HL-60 (cell line): ENCODE measurements around the gene AOPEP.

Experiments
- DNase-seq, 2 experiments: peaks; one replicate each; pipeline ENCODE4 v3.0.0-alpha.2; 2010 to 2020; ENCODE audit warnings: low read depth in 1 of 2, low spot score in 1 of 2
- H3K27ac ChIP-seq: fragments of 250-450 bp; sonication (Bioruptor Pico); replicated peaks from 2 replicates; pipeline ENCODE4 v1.5.1; 2020; ENCODE audit warnings: mild to moderate bottlenecking, moderate library complexity
- H3K27me3 ChIP-seq: fragments of 250-450 bp; sonication (Bioruptor Pico); 2 replicates; pipeline ENCODE4 v1.5.1; 2021; ENCODE audit warnings: mild to moderate bottlenecking, moderate library complexity; ENCODE audit not compliant: insufficient read depth, poor library complexity, severe bottlenecking
- H3K4me3 ChIP-seq: replicated peaks from 2 replicates; pipeline ENCODE4 v1.5.1; 2011; ENCODE audit warnings: mild to moderate bottlenecking, control low read depth, low read length; ENCODE audit not compliant: insufficient read depth
- GABPA ChIP-seq: IDR thresholded peaks from 2 replicates; pipeline ENCODE4 v1.6.1; 2012; ENCODE audit warnings: low read depth
- POLR2AphosphoS5 ChIP-seq: IDR thresholded peaks from 2 replicates; pipeline ENCODE4 v1.6.1; 2012; ENCODE audit warnings: low read depth
- SPI1 ChIP-seq: IDR thresholded peaks from 2 replicates; pipeline ENCODE4 v1.6.1; 2012; ENCODE audit warnings: low read depth, mild to moderate bottlenecking, borderline replicate concordance
- TF ChIP-seq, protein P1 (sequence below): IDR thresholded peaks from one replicate; pipeline ENCODE4 v1.5.1; 2011; ENCODE audit warnings: low read length, control low read depth, inconsistent platforms; ENCODE audit not compliant: insufficient read depth
- TF ChIP-seq, protein P2 (sequence below): IDR thresholded peaks from 2 replicates; pipeline ENCODE4 v1.6.1; 2012; ENCODE audit warnings: low read depth; ENCODE audit not compliant: insufficient replicate concordance

The AOPEP gene

GRCh38 chr9:94697972-94698581 lies 28.4 kb upstream of the AOPEP start:
- TF ChIP-seq, protein P1, sequence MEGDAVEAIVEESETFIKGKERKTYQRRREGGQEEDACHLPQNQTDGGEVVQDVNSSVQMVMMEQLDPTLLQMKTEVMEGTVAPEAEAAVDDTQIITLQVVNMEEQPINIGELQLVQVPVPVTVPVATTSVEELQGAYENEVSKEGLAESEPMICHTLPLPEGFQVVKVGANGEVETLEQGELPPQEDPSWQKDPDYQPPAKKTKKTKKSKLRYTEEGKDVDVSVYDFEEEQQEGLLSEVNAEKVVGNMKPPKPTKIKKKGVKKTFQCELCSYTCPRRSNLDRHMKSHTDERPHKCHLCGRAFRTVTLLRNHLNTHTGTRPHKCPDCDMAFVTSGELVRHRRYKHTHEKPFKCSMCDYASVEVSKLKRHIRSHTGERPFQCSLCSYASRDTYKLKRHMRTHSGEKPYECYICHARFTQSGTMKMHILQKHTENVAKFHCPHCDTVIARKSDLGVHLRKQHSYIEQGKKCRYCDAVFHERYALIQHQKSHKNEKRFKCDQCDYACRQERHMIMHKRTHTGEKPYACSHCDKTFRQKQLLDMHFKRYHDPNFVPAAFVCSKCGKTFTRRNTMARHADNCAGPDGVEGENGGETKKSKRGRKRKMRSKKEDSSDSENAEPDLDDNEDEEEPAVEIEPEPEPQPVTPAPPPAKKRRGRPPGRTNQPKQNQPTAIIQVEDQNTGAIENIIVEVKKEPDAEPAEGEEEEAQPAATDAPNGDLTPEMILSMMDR: no peak
- TF ChIP-seq GABPA: no peak
- TF ChIP-seq, protein P2, sequence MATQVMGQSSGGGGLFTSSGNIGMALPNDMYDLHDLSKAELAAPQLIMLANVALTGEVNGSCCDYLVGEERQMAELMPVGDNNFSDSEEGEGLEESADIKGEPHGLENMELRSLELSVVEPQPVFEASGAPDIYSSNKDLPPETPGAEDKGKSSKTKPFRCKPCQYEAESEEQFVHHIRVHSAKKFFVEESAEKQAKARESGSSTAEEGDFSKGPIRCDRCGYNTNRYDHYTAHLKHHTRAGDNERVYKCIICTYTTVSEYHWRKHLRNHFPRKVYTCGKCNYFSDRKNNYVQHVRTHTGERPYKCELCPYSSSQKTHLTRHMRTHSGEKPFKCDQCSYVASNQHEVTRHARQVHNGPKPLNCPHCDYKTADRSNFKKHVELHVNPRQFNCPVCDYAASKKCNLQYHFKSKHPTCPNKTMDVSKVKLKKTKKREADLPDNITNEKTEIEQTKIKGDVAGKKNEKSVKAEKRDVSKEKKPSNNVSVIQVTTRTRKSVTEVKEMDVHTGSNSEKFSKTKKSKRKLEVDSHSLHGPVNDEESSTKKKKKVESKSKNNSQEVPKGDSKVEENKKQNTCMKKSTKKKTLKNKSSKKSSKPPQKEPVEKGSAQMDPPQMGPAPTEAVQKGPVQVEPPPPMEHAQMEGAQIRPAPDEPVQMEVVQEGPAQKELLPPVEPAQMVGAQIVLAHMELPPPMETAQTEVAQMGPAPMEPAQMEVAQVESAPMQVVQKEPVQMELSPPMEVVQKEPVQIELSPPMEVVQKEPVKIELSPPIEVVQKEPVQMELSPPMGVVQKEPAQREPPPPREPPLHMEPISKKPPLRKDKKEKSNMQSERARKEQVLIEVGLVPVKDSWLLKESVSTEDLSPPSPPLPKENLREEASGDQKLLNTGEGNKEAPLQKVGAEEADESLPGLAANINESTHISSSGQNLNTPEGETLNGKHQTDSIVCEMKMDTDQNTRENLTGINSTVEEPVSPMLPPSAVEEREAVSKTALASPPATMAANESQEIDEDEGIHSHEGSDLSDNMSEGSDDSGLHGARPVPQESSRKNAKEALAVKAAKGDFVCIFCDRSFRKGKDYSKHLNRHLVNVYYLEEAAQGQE: no peak
- TF ChIP-seq SPI1: no peak
- no peak for TF ChIP-seq POLR2AphosphoS5
- Histone ChIP-seq H3K4me3 (no peak overlapping the region), H3K27ac (no peak overlapping the region), H3K27me3 (no peaks in the 10 kb centered on the region)
- DNase-seq: no peak

GRCh38 chr9:94699715-94700373 lies 26.7 kb upstream of the AOPEP start:
- no peak for DNase-seq
- TF ChIP-seq SPI1 (no peak), POLR2AphosphoS5 (no peak), GABPA (no peak)
- TF ChIP-seq, protein P1: no peak
- TF ChIP-seq, protein P2: no peak
- H3K4me3 ChIP-seq: no peak overlapping the region
- no peak overlapping the region for H3K27ac ChIP-seq
- H3K27me3 ChIP-seq: no peaks in the 10 kb centered on the region

- Histone ChIP-seq H3K27ac (no peak overlapping the region), H3K4me3 (no peak overlapping the region), H3K27me3 (no peaks in the 10 kb centered on the region)
- TF ChIP-seq, protein P1: no peak
- TF ChIP-seq GABPA (no peak), POLR2AphosphoS5 (no peak), SPI1 (no peak)
- TF ChIP-seq, protein P2: no peak
- DNase-seq: no peak
Measured at GRCh38 chr9:94700445-94700844, 26.1 kb upstream of the AOPEP start.
